NCI-H146 (cell line): ENCODE data around the gene RHOA.
A peak's percentile ranks its signal among the peaks of the same experiment; 100 is the strongest.
"Not testable (repeated sequence)": the region's sequence is repeated elsewhere in the genome, so short reads cannot be mapped to it uniquely, and the experiment has no call there.

Experiments
- DNase-seq: peaks from one replicate; lab custom pipeline; 2025; lab: John Stamatoyannopoulos, UW

RHOA gene

DNA sequence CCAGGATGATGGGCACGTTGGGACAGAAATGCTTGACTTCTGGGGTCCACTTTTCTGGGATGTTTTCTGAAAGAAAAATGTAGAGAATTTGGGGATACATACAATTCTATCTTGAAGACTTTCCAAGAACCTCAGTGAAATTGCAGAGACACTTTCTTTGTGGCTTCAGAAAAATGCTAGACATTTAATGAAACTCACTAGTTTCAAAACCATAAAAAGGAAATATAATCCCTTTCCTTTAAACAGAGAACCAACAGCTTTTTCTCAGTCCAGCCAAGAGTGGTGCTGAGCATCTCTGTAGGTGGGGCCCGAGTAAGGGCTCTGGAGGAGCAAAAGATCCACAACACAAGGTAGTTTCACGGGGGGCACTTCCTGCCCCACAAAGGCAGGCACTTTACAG, 49.2 kb downstream of the RHOA start:
- no peak for DNase-seq

DNA sequence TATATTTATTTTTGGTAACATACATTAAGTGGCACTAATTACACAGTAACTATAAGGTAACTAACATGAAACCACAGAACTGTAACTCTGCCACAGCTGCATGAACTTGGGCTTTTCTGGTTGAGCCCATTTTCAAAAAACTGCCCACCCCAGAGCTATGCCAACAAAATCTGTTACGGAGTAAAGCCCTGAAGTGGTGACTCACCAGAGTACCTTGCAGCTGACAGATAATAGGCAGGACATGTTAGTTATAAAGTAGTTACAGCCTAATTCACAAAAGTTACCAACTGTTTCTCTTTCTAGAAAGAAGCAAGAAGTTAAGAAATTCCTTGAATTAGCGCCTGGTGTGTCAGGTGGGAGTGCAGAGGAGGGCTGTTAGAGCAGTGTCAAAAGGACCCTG, 52.2 kb downstream of the RHOA start:
- DNase-seq, result no peak

DNA sequence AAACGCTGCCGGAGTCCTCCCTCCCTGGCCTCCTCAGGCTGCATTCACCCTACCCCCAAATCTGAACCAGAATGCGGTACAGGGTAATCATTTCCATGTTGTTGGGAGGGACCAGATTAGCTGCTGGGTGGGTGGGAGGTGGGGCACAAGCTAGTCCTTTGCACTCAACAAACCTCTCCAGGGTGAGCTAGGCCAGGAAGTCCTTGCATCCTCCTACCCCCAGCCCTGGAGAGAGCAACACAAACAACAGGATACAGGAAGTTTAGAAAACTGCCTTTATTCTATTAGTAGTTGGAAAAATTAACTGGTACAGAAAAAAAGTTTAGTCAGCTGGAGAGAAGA, 52.9 kb downstream of the RHOA start:
- DNase-seq, result peak; percentile 27

DNA sequence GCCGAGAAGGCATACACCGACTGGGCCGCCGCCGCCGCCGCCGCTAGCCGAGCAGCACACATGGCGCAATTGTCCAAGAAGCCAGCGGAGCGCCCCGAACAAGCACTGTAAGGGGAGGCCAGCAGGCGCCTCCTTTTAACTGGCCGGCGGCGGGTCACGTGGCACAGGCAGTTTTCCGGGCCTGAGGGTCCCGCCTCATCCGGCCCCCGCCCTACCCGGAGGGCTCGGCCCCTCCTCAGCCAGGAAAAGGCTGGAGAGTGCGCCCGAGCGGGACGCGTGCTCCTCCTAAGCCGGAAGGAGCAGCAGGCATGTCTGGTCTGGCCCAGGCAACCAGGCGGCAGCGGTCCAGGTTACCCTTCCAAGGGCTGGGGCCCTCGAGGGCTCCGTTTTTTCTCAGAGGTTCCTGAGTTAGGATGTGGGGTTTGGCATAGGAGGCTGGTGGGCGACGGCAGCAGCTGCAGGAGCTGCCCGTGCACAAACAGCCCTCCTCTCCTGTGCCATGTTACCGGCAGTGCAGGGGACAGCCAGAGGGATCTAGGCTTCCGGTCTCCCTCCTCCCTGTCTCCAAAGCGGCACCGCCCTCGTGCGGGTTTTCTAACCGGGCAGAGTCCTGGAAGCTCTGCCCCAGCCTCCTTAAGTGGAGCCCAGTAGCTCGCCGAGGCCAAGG, 53.4 kb downstream of the RHOA start, which contains the start of gene GPX1:
Gene GPX1 (minus strand): TSS at position 137 of the 667 bp plus-strand sequence. CDS start 75 bp downstream, at position 62.
- peak; percentile 94 for DNase-seq

DNA sequence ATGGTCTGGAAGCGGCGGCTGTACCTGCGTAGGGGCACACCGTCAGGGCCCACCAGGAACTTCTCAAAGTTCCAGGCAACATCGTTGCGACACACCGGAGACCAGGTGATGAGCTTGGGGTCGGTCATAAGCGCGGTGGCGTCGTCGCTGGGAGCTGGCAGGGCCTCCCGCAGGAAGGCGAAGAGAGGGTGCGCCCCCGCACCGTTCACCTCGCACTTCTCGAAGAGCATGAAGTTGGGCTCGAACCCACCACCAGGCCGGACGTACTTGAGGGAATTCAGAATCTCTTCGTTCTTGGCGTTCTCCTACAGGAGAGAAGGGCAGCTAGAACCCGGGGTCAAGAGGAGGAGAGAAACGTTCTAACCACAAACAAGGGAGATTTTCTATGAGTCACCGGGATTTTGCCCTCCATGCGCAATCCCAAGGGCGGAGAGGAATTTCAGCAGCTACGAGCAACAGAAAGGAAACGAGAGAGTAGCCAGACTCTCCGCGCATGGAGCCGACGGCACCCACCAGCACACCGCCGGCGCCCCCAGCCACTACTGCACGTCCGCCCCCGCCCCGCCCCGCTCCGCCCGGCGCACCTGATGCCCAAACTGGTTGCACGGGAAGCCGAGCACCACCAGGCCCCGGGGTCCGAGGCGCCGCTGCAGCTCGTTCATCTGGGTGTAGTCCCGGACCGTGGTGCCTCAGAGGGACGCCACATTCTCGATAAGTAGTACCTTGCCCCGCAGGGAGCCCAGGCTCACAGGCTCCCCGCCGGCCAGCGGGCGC, 54.1 kb downstream of the RHOA start:
- peak; percentile 49 for DNase-seq

DNA sequence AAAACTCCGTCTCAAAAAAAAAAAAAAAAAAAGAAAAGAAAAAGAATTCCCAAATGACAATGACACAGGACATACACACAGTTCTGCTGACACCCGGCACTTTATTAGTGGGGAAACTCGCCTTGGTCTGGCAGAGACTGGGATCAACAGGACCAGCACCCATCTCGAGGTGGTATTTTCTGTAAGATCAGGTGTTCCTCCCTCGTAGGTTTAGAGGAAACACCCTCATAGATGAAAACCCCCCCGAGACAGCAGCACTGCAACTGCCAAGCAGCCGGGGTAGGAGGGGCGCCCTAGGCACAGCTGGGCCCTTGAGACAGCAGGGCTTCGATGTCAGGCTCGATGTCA, 54.7 kb downstream of the RHOA start:
- DNase-seq, result not testable (repeated sequence)

DNA sequence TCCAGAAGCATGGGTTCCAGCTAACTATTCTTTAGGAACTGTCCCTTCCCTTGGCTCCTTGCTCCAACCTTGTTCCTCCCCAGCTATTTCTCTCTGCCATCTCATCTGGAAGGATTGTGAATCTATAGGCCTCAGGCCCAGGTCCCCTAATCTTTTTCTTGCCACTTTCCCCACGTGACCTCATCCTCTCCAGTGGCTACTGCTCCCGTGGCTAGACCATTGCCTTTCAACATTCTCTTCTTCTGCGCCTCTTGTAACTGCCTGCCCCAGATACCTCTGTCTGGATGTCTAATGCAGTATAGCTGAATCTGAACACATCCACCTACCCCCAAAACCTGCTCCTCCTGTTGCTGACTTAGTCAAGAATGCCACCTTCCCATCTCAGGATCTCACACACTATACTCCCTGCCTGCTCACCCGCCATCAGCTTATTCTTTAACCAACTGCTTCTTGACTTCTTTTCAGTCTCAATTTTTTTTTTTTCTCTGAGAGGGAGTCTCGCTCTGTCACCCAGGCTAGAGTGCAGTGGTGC, 58.8 kb downstream of the RHOA start:
- no peak for DNase-seq

DNA sequence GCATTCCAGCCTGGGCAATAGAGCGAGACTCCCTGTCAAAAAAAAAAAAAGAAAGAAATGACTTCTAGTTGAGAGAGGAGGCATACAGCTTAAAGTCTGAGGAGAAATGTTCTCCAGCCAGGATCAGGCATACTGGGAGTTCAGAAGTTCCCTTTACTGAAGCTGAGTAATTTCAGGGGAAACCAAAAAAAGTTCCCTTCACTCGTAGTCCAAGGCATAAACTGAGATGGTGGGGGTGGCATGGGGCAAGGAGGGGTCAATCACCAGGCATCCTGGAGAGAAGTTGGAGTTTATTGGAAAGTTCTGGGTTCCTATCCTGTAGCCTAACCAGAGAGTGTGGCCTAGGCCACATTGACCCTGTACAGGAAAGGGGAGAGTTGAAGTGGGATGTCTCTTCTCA, 59.5 kb downstream of the RHOA start:
- DNase-seq, result no peak

DNA sequence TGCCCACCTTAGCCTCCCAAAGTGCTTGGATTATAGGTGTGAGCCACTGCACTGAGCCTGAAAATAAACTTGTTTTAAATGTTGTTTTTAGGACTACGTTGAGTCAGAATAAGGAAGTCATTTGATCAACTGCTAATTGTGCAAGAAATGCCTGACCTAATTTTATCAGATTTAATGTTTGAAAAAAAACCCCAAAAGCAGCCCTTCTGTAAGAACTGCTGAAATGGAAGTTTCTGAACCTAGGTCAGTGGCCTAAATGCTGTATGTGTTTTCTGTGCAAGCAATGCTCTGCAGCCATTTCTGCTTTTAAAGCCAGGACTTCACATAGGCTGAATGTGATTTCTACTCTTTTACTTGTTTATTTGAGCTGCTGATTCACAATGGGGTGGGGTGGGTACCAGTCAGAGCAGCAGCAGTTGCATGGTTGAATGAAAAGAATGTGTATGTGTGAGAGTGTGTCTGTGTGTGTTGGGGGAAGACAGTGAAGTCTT, 60.2 kb downstream of the RHOA start:
- no peak for DNase-seq

DNA sequence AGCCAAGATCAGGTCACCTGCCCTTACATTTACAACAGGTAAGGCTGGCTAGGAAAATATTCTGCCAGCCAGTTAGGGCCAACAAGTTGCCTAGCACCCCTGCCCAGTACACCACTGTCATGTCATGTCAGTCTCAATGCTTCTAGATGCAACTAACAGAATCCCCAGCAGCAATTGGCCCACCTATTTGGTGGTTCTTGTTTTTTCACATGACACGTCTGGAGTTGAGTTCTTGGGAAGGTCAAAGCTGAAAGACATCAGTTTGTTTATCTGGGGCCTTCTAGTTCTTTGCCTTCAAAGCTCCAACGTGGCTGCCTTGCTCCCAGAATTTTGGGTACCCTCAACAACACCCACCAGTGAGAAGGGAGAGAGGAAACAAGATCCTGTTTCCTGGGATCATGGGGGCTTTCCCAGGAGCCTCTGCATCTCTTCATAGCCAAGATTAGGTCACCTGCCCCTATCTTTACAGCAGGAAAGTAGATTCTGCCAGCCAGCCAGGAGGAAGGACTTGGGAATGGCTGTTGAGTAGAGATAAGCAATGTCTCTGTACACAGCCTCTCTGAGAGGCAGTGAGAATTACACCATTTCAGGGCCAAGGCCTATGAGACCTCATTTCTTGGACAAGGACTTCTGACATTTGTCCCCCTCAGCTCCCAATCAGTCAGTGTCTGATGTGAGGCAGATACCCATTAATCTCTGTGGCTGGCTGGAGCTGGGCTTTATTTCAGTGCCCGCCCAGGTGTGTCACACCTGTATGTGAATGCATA, 62.2 kb downstream of the RHOA start:
- DNase-seq, result no peak

DNA sequence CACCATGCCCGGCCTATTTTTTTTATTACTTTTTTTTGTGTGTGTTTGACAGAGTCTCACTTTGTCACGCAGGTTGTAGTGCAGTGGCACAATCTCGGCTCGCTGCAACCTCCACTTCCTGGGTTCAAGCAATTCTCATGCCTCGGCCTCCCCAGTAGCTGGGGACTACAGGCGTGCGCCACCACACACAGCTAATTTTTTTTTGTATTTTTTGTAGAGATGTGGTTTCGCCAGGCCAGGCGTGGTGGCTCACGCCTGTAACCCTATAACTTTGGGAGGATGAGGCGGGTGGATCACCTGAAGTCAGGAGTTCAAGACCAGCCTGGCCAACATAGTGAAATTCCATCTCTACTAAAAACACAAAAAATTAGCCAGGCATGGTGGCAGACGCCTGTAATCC, 63.4 kb downstream of the RHOA start:
- not testable (repeated sequence) for DNase-seq

DNA sequence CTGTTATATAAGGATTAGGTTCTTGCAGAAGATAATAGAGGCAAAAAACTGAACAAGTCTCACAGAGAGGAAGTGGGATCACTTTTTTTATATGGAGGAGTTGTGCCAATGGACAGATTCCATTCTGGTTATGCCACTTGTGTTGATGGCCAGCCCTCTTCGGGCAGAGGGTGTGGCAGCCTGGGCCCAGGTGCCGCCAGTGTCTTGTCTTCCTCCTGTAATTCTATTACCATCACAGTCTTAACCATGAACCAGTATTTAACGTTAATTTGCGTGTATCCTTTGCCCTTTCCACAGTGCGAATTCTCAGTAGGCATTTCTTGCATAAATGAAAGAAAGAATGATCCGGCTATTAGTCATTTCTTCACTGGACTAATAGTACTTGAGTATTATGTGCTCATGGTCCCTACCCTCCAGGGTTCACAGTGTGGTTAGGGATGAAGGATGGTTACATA, 65.0 kb downstream of the RHOA start:
- DNase-seq, result no peak

DNA sequence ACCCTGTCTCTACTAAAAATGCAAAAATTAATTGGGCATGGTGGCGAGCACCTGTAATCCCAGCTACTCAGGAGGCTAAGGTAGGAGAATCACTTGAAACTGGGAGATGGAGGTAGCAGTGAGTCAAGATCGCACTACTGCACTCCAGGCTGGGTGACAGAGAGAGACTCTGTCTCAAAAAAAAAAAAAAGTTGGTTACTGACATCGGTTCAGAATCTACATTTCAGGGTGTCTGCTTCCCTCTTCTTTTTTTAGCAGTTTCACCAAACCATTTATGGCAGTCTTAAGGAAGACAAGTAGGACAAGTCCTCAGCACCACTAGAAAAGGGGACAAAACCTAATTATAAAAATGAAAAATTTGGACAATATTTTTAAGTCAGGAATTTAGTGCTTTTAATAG, 68.6 kb downstream of the RHOA start:
- no peak for DNase-seq

DNA sequence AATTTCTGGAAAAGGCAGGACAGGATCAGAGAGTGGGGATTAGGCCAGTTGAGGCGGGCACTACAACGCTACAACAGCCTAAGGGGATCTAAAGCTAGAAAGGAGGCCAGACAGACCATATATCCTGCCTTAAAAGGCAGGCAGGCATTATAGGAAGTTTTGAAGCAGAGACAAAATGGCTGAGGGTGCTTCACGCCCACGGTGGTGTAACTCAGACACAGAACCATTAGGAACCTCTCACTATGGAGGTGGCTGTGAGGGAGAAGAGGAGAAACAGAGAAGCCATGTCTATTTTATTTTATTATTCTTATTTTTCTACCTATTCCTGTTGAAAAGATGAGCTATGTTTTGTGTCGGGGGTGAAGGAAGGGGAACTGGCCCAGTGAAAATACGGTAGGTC, 69.8 kb downstream of the RHOA start:
- DNase-seq, result no peak

DNA sequence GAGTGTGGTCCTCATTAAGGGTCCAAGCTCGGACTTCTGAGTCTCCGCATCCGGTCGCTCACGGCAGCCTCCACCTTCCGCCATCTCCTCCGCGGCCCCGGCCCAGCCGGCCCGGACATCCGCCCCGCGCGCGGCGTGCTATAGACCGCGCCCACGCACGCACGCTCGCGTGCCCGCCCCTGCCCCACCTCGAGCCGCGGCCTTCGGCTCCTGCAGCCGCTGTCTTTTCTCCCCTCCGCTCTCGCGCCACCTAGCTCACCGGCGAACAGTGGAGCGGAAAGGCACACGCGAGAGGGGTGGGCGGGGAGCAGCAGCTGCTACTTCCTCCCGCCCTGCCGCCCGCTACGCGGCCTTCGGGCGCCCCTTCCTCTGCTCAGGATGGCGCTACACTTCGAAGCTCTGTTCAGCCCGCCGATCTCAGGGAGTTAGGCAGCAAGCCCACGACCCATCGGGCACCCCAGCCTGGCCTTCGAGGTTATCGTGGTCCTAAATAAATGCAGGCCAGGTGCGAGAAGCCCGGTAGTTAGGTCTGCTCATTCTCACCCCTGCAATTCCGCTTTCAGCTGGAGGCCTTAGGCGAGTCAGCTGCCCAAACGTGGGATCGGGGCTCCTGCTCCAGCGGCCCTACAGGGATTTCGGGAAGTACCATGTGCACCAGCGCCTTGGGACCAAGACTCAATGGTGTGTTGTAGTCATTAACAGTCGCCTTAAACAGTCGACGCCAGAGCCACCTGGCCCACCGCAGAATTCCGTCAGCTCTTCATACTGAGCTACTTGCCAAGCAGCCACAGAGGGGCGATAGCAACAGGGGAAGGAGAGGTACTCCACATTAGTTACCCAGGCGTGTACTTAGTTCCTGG, 71.6 kb downstream of the RHOA start, which contains the start of gene USP4:
Gene USP4 (minus strand): TSS at position 113 of the 860 bp plus-strand sequence. CDS start 29 bp downstream, at position 84.
- DNase-seq, result peak; percentile 92

DNA sequence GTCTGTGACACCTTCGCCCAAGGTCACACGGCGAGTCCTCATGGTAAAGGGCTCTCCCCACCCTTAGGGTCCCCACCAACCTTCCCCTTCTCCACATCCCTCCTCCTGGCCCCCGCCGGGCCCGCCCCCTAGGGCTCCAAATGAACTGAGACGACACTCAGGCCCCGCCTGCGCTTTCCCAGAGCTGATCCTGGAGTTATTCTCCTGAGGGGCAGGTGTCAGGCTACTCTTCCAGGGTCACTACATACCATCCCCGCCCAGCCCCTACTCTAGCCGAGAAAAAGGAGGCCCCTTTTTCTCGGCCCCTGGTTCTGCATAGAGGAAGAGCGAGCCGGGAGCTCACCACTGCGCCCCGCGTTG, 72.2 kb downstream of the RHOA start:
- DNase-seq, result peak; percentile 56

DNA sequence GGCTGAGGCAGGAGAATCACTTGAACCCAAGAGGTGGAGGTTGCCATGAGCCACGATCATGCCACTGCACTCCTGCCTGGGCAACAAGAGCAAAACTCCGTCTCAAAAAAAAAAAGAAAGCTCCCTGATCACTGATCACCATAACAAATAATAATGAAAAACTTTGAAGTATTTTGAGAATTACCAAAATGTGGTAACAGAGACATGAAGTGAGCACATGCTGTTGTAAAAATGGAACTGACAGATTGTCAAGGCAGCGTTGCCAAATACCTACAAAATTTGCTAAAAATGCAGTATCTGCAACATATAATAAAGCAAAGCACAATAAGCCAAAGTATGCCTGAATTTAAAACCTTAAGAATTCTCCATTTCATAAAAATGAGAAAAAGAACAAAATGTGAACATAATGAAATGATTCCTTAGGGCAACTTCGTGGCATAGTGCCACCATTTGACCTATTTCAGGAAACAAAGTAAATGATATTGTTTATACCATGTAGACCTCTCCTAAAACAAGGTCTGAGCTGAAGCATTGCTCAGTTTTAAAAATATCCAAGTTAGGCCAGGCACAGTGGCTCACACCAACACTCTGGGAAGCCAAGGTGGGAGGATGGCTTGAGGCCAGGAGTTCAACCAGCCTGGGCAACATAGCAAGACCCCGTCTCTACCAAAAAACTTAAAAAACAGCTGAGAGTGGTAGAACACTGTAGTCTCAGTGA, 77.7 kb downstream of the RHOA start:
- DNase-seq, result no peak

DNA sequence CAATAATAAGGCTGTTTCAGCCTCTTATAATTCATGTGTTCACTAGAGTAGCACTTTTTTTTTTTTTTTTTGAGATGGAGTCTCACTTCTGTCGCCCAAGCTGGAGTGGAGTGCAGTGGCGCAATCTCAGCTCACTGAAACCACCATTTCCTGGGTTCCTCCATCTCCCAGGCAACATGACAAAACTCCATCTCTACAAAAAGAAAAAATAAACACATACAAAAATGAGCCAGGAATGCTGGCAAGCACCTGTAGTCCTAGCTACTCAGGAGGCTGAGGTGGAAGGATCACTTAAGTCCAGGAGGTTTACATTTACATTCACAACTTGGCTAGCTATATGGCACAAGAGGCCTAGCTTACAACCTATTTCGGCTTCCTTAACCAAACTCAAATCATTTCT, 78.7 kb downstream of the RHOA start:
- no peak for DNase-seq

DNA sequence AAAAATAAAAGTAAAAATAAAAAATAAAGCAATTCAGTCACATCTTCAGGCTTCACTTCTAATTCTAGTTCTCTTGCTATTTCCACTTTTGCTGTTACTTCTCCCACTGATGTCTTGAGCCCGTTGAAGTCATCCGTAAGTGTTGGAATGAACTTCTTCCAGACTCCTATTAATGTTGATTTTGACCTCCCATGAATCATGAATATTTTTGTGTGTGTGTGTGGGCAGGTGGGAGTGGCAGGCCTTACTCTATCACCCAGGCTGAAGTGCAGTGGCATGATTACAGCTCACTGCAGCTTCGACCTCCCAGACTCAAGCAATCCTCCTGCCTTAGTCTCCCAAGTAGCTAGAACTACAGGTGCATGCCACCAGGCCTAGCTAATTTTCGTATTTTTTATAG, 82.6 kb downstream of the RHOA start:
- no peak for DNase-seq

DNA sequence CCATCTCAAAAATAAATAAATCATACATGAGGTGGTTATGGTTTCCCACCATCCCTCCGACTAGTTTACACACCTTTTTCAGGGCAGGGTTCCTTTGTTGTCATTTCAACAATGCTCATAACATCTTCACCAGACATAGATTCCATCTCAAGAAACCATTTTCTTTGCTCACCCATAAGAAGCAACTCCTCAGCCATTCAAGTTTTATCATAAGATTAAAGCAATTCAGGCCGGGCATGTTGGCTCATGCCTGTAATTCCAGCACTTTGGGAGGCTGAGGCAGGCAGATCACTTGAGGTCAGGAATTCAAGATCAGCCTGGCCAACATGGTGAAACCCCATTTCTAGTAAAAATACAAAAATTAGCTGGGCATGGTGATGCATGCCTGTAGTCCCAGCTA, 83.4 kb downstream of the RHOA start:
- not testable (repeated sequence) for DNase-seq

DNA sequence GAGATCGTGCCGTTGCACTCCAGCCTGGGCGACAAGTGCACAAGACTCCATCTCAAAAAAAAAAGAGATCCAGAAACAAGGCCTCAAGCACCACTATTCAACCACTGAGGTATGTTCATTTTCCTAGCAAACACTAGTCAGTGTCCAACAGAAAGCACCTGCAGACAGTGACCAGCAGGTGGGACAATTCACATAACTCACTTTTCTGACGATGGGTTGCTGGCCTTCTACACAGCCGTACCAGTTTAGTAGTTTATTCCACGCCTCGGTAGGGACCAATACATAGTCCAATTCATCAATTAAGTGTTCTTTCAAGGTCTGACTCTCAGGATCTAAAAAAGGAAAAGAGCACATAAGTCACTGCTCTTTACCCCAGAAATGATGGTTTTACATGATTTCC, 84.3 kb downstream of the RHOA start:
- DNase-seq, result no peak
